ENCODE results near the gene INTS11. TPM values are rescaled to one million over a fixed set of nuclear protein-coding genes. Genes with fewer than 3 reads are reported as not detected.

Gene INTS11
- total and polyA plus RNA-seq, 9 of the 15 experiments (the other 6 are each of a cell fraction or from before 2014, with no cell fraction given): 3.6 to 183 (median 110) TPM

DNA sequence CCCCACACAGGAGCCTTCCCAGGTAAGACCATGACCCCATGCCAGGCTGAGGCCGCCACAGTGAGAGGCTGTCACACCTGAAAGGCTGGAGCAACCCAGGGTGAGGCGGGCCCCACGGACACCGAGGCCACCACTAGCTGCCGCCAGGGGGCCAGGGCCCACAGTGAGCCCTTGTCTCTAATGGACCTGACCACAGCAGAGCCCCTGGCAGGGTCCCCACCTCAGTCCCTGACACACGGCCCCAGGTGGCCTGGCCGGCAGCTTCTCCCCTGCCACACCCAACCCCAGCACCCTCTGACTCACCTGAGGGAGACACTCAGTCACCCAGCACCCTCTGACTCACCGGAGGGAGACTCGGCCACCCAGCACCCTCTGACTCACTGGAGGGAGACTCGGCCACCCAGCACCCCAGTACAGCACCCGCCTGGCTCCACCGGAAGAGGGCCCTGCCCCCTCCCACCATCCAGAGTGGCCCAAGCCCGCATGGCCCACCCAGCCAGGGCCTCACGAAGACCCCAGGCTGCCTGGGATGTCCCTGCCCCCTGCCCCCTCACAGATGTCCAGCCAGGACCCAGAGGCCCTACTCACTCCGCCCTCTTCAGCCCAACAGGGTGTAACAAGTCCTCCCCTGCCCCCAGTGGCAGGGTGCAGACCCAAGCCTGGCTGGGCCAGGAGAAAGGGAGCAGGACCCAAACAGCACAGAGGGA is 20.3 kb upstream of the INTS11 start (continued):
- TF ChIP-seq, protein P1, sequence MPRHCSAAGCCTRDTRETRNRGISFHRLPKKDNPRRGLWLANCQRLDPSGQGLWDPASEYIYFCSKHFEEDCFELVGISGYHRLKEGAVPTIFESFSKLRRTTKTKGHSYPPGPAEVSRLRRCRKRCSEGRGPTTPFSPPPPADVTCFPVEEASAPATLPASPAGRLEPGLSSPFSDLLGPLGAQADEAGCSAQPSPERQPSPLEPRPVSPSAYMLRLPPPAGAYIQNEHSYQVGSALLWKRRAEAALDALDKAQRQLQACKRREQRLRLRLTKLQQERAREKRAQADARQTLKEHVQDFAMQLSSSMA (CRISPR knock-in tag; IDR thresholded peaks at IDR 0.05): no peak
- TF ChIP-seq PREB (CRISPR knock-in tag; IDR thresholded peaks at IDR 0.05) (no peak), TCFL5 (CRISPR knock-in tag; conservative IDR thresholded peaks at IDR 0.05) (no peak), POLR2B (IDR thresholded peaks at IDR 0.05; ENCODE audit: low read depth, partially characterized antibody) (no peak), HDAC1 (IDR thresholded peaks at IDR 0.05) (peak in 1 of 2 experiments; percentile 41; a peak in 1 of 4 replicates), MNT (conservative IDR thresholded peaks at IDR 0.05) (no peak), JUNB (CRISPR knock-in tag; conservative IDR thresholded peaks at IDR 0.05) (no peak), DPF2 (IDR thresholded peaks at IDR 0.05) (0 out of 2 replicates have a peak, but pooled peaks have one; percentile 52), LARP7 (IDR thresholded peaks at IDR 0.05) (no peak), MAFG (tag; conservative IDR thresholded peaks at IDR 0.05) (no peak), PHF8 (IDR thresholded peaks at IDR 0.05; ENCODE audit: borderline replicate concordance, low read length) (no peak), PURB (CRISPR knock-in tag; IDR thresholded peaks at IDR 0.05; ENCODE audit: low read depth) (no peak), TBP (optimal IDR thresholded peaks at IDR 0.05; ENCODE audit: low read depth, low read length) (peak; percentile 20), STAT5B (CRISPR knock-in tag; IDR thresholded peaks at IDR 0.05) (no peak), SMARCE1 (IDR thresholded peaks at IDR 0.05) (peak; percentile 43; the same call in 1 of the 2 replicates), ILF3 (IDR thresholded peaks at IDR 0.05; ENCODE audit: borderline replicate concordance) (no peak), FOXK1 (CRISPR knock-in tag; IDR thresholded peaks at IDR 0.05; ENCODE audit: borderline replicate concordance) (no peak), NEUROD1 (IDR thresholded peaks at IDR 0.05; ENCODE audit: borderline replicate concordance, low read depth, low read length, partially characterized antibody) (no peak), GABPA (tag; conservative IDR thresholded peaks at IDR 0.05; ENCODE audit: low read depth) (no peak), ZNF395 (CRISPR knock-in tag; IDR thresholded peaks at IDR 0.05) (no peak), ZNF785 (CRISPR knock-in tag; IDR thresholded peaks at IDR 0.05) (no peak), CEBPB (tag; IDR thresholded peaks at IDR 0.05) (no peak), RAD21 (CRISPR knock-in tag; conservative IDR thresholded peaks at IDR 0.05 in 1 of 2, IDR thresholded peaks at IDR 0.05 in 1 of 2) (peak in 1 of 2 experiments; percentile 35; a peak in 2 of 4 replicates), SMAD2 (IDR thresholded peaks at IDR 0.05; ENCODE audit: low read depth, low read length) (no peak), PRMT5 (CRISPR knock-in tag; IDR thresholded peaks at IDR 0.05) (no peak), SMARCA4 (IDR thresholded peaks at IDR 0.05) (no peak)

Data from K562 (cell line).